K562 (cell line): Measurements from ENCODE around the gene DOCK7. TPM values are rescaled to one million over a fixed set of nuclear protein-coding genes. Genes with fewer than 3 reads are reported as not detected.
A peak's percentile ranks its signal among the peaks of the same experiment; 100 is the strongest.

Source experiments
- RAD21 ChIP-seq, 2 experiments: fragments of 250-450 bp in 1 of 2; fragments of 450-650 bp in 1 of 2; sonication (Bioruptor Pico) in 1 of 2; formaldehyde crosslinking in 1 of 2; IDR thresholded peaks in 1 of 2; conservative IDR thresholded peaks in 1 of 2; 2 replicates each; pipeline versions ENCODE4 v1.4.0 to v1.8.0; 2020 to 2022; ENCODE audit warnings: mild to moderate bottlenecking in 2 of 2, moderate library complexity in 1 of 2
- ZBTB43 ChIP-seq: sonication (generic); formaldehyde crosslinking; IDR thresholded peaks from 2 replicates; pipeline ENCODE4 v1.8.0; 2023; ENCODE audit warnings: mild to moderate bottlenecking, missing genetic modification reagents
- polyA plus RNA-seq, 8 experiments: library from polyadenylated mRNA; depleted of rRNA in 4 of 8; stranded (reverse) in 5 of 8; unstranded in 3 of 8; fragments of >200 nt; fragmentation: Nextera tagmentation in 2 of 8; fragmentation: Illumina TruSeq in 1 of 8; extraction: Ambion mirVana in 2 of 8; extraction: Trizol in 1 of 8; gene quantifications; 2 replicates each; pipeline versions ENCODE4 v1.2.1 to v1.2.3, GENCODE V29; 2011 to 2014; ENCODE audit warnings: inconsistent platforms in 1 of 8, missing spikeins in 1 of 8
- total RNA-seq, 7 experiments: library from RNA; depleted of rRNA in 6 of 7; stranded (reverse); fragments of >200 nt in 6 of 7; fragmentation: Illumina TruSeq in 2 of 7; extraction: Trizol in 2 of 7; gene quantifications; 2 replicates each; pipeline versions ENCODE4 v1.2.1 to v1.2.3, GENCODE V29; 2011 to 2021; ENCODE audit warnings: low replicate concordance in 1 of 7
- TF ChIP-seq, protein P1 (sequence below), 2 experiments: fragments of 450-650 bp; formaldehyde crosslinking in 1 of 2; IDR thresholded peaks; 2 replicates each; pipeline versions ENCODE4 v1.4.0 to v1.6.1; 2014 to 2020; ENCODE audit warnings: mild to moderate bottlenecking in 2 of 2, borderline replicate concordance in 1 of 2, low read depth in 1 of 2

Gene DOCK7
- total and polyA plus RNA-seq, 9 of the 15 experiments (the other 6 are each of a cell fraction or from before 2014, with no cell fraction given), result 4.9 to 35.1 (median 12.6) TPM

- TF ChIP-seq, protein P1, sequence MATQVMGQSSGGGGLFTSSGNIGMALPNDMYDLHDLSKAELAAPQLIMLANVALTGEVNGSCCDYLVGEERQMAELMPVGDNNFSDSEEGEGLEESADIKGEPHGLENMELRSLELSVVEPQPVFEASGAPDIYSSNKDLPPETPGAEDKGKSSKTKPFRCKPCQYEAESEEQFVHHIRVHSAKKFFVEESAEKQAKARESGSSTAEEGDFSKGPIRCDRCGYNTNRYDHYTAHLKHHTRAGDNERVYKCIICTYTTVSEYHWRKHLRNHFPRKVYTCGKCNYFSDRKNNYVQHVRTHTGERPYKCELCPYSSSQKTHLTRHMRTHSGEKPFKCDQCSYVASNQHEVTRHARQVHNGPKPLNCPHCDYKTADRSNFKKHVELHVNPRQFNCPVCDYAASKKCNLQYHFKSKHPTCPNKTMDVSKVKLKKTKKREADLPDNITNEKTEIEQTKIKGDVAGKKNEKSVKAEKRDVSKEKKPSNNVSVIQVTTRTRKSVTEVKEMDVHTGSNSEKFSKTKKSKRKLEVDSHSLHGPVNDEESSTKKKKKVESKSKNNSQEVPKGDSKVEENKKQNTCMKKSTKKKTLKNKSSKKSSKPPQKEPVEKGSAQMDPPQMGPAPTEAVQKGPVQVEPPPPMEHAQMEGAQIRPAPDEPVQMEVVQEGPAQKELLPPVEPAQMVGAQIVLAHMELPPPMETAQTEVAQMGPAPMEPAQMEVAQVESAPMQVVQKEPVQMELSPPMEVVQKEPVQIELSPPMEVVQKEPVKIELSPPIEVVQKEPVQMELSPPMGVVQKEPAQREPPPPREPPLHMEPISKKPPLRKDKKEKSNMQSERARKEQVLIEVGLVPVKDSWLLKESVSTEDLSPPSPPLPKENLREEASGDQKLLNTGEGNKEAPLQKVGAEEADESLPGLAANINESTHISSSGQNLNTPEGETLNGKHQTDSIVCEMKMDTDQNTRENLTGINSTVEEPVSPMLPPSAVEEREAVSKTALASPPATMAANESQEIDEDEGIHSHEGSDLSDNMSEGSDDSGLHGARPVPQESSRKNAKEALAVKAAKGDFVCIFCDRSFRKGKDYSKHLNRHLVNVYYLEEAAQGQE (IDR thresholded peaks at IDR 0.05; ENCODE audit: borderline replicate concordance), result peak; percentile 49; the same call in 1 of the 2 replicates
- TF ChIP-seq, protein P1 (CRISPR knock-in tag; IDR thresholded peaks at IDR 0.05; ENCODE audit: low read depth), result no peak
- no peak for TF ChIP-seq ZBTB43 (CRISPR knock-in tag)
- peak; percentile 42 to 70 for TF ChIP-seq RAD21 (CRISPR knock-in tag; conservative IDR thresholded peaks at IDR 0.05 in 1 of 2, IDR thresholded peaks at IDR 0.05 in 1 of 2)
Measured at GRCh38 chr1:62508187-62508758, 179.9 kb downstream of the DOCK7 start (continued).
